ENCODE results near the gene GLI3.

GLI3 gene

GRCh38 chr7:41912851-41913567 is 324.0 kb downstream of the GLI3 start:
- FAIRE-seq = no peak

- FAIRE-seq = no peak
Measured at GRCh38 chr7:41912426-41912825, 324.6 kb downstream of the GLI3 start.

GRCh38 chr7:41911792-41912191 is 325.2 kb downstream of the GLI3 start:
- no peak for FAIRE-seq

Data from endometrium (tissue), 2 donors.